Stimulated activated CD8-positive, alpha-beta memory T cell treated with anti-CD3 and anti-CD28 coated beads, Interleukin-7, amount 100 ng/mL, for 48 hours (primary cell): Measurements from ENCODE around the gene PTGDS.

ENCODE experiments used
- DNase-seq, 2 donors: peaks; one replicate each; pipeline ENCODE4 v3.0.0-alpha.2; 2020; ENCODE audit warnings: low read depth in 1 of 2; ENCODE audit errors: extremely low read depth in 1 of 2

PTGDS gene

DNA sequence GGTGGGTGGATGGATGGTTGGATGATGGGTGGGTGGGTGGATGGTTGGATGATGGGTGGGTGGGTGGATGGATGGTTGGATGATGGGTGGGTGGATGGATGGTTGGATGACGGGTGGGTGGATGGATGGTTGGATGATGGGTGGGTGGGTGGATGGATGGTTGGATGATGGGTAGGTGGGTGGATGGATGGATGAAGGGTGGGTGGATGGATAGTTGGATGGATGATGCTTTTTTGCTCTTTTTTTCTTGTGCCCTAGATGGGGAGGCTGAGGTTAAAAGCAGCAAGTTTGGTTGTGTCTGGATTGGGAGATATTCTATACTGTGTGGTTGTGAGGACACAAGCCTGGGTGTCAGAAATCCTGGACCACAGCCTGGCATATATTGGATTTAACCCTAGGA is 19.8 kb upstream of the PTGDS start:
- DNase-seq: no peak

- no peak for DNase-seq
These were observed 19.4 kb upstream of the PTGDS start for GRCh38 chr9:136957901-136958300.

GRCh38 chr9:136958473-136958872 is 18.8 kb upstream of the PTGDS start:
- no peak for DNase-seq

DNA sequence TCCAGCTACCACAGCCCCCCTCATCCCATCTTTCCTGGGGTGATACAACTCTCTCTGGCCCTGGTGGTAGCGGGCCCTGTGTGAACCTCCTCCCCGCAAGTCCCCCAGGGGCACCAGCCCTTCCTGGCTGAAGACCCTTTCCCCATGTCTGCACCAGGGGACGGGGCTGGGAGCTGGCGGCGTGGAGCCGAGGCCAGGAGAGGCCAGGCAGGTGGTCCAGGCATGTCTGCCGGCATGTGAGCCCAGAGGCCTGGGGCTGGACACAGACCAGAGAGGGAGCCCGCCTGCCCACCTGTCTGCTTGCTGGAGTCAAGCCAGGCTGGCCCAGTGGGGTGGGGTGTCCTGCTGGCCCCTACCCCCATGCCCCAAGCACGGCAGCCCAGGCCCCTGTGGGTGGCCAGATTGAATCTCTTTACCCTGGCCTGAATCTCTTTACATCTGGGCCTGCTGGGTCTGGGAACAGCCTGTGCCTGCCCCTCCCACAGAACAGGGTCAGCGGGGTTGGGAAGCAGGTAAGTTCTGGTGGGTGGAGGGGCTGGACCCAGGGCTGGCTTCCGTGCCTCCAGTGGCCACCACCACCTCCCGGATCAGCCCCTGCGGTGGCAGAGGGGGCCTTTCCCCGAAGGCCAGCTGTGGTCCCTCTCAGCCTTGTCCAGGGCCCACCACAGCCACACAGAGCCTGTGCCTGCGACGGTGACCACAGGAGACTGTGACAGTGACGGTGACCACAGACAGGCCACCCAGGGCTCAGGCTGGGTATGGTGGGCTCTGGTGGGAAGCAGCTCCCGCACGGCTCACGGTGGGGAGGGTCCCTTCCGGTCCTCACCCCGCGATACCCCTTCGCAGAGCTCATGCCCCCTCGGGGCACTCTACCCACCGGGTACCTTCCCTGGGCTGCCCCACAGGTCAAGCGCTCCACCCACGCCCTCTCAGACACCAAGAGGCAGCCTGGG is 18.1 kb upstream of the PTGDS start:
- no peak for DNase-seq

- DNase-seq: no peak
These were observed 16.9 kb upstream of the PTGDS start for GRCh38 chr9:136960212-136960937.

GRCh38 chr9:136960938-136961275 is 16.4 kb upstream of the PTGDS start:
- DNase-seq: no peak

DNA sequence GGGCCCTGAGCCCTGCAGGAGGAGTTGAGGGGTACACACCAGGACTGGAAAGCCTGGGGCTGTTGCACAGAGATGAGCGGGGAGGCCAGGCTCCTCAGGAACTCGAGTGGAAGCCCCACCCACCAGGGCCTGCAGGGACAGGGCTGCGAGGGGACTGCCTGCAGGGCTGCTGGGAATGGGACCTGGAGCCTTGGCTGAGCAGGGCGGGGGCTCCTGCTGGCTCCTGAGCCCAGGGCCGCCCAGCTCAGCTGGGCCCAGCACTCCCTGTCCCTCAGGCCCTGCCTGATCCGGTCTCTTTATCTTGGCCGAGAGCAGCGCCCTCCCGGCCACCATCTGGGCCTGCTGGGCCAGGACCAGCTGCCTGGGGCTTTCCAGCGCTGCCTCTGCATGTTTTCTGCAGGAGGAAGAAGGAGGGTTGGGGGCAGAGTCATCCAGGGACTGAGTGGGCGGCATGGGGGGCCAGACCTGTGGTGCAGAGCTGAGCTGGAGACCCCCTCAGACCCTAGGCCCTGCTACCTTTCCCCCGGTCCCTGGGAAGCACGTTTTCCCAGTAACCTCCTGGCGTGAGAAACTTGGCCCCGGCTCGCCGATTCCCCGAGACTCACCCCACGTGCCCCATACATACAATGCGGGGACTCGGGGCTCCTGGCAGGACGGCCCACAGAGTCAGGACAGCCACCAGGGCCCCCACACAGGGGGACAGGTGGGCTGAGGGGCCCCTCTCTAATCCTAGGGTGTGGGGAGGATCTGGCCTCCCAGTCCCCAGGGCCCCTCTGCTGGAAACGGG is 15.8 kb upstream of the PTGDS start:
- no peak for DNase-seq

DNA sequence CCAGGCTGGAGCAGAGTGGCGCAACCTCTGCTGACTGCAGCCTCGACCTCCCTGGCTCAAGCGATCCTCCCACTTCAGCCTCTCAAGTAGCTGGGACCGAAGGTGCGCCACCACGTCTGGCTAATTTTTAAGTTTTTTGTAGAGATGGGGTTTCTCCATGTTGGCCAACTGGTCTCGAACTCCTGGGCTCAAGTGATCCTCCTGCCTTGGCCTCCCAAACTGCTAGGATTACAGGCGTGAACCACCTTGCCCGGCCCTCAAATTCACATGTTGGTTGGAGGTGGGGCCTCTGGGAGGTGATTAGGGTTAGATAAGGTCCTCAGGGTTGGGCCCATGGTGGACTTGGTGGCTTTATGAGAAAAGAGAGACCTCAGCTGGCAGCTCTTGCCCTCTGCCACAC is 15.1 kb upstream of the PTGDS start:
- DNase-seq: no peak

- DNase-seq: no peak
These were observed 14.5 kb upstream of the PTGDS start for GRCh38 chr9:136962701-136963248.

GRCh38 chr9:136963341-136963740 is 14.0 kb upstream of the PTGDS start:
- DNase-seq: no peak

DNA sequence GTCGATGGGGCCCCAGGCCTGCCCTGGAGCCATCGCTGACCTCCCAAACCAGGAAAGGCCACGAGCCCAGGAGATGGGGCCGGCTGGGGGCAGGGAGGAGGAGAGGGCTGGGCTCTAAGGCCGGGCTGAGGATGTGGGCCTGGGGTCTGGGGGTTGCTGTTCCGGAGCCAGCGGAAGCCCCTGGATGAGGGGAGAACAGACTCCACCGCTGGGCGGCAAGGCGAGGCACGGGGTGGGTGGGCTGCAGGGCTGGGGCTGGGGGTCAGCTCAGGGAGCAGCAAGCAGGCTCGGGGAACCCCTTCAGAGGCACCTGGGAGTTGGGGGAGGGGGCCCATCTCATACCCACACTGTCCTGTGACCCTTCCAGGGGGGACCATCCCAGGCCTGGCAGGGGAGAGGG is 13.6 kb upstream of the PTGDS start:
- no peak for DNase-seq

DNA sequence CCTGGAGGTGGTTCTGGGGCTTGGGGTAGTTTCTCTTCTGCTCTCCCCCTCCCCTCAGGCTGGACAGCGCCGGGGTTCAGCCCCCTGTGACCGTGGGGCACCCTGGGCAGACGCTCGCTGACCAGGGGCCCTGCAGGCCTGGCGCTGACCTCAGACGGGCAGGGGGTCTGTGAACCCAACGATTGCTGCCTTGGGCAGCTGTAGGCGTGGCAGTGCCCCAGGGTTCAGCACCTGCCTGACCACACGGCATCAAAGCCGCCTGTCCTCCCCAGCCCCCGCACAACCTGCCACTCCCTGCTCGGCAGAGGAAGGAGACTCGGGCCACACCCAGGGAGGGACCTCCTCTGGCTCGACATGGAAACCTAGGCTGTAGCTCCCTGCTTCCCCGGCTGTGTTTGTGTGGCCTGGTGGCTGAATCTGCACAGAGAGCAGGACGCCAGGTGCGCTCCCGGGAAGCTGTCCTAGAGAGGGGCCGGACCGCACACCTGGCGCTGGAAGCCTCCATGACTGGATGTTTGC is 13.1 kb upstream of the PTGDS start:
- DNase-seq: no peak

DNA sequence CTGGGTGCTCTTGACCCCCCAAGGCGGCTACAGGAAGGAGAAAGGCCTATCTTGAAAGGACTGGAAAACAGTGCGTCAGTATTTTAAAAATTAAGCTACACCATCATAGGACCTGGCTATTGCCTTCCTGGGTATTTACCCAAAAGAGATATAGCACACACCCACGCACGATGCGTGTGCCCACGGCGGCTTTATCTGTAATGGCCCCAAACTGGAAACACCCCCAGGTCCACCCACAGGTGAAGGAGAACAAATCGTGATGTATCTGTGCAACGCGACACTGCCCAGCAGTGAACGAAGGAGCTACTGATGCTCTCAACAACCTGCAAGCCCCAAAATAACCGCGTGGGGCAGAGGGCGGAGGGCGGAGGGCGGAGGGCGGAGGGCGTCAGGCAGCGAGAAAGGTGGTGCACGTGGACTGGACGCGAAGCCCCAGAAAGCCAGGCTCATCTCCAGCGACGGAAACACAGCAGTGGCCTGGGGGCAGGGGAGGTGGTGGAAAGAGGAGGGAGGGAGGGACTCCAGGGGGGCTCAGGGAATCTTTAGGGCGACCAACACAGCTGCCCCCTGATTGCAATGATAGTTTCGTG is 12.4 kb upstream of the PTGDS start:
- DNase-seq: no peak

- DNase-seq: no peak
These were observed 11.4 kb upstream of the PTGDS start for GRCh38 chr9:136965771-136966484.

- DNase-seq: no peak
These were observed 8.8 kb upstream of the PTGDS start for GRCh38 chr9:136968333-136969127.

DNA sequence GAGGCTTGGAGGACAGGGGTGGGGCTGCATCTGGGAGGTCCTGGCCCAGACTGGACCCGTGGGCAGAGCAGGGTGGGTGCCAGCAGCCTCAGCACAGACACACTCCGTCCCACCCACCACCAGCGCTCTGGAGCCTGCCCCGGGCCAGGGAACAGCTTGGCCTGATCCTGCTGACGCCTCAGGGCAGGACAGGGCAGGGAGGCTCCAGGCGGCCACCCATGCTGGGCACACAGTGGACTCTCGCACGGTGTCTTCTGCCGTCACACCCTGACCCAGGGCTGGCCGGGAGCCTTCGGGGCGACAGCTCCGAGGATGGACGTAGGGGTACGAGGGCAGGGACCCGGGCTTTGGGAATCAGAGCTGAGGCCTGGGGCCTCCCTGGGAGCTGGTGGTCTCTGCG is 8.2 kb upstream of the PTGDS start:
- DNase-seq: no peak

GRCh38 chr9:136969774-136970173 is 7.5 kb upstream of the PTGDS start:
- DNase-seq: no peak

GRCh38 chr9:136970361-136970760 is 6.9 kb upstream of the PTGDS start:
- DNase-seq: no peak

DNA sequence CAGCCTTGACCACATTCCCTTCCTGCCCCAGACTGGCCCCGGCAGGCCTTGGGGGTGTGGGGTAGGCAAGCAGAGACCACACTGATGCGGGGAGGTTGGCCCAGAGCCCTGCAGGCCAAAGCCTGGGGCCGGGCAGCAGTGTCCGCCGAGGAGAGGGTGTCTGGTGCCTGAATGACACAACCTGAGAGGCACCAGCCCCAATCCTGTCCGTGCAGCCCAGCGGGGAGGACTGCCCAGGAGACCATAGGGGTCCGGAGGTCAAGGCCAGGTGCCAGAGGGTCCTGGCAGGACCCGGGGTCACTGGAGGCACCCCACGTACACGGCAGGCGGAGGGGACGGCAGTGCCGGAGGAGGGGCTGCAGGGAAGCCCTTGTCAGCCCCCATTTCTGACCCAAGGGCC is 5.6 kb upstream of the PTGDS start:
- DNase-seq: no peak
